GM23248 (cell line): ENCODE measurements around the gene INHBE. TPM values are rescaled to one million over a fixed set of nuclear protein-coding genes. Genes with fewer than 3 reads are reported as not detected.

ENCODE experiments used
- DNase-seq: peaks from one replicate; pipeline ENCODE4 v3.0.0-alpha.2; 2015
- H2AFZ ChIP-seq: fragments of 200-600 bp; sonication (generic); 2 replicates; pipeline ENCODE4 v1.6.1; 2016; ENCODE audit warnings: antibody characterized with exemption
- H3F3A ChIP-seq: fragments of 200-600 bp; sonication (generic); 2 replicates; pipeline ENCODE4 v1.6.1; 2016; ENCODE audit warnings: mild to moderate bottlenecking, antibody characterized with exemption, mixed run types; ENCODE audit not compliant: insufficient read depth
- H3K27ac ChIP-seq: fragments of 200-600 bp; sonication (generic); 2 replicates; pipeline ENCODE4 v1.5.1; 2016; ENCODE audit warnings: mild to moderate bottlenecking
- H3K27me3 ChIP-seq: fragments of 200-600 bp; sonication (generic); replicated peaks from 2 replicates; pipeline ENCODE4 v1.6.1; 2016; ENCODE audit warnings: mild to moderate bottlenecking; ENCODE audit not compliant: insufficient read depth
- H3K36me3 ChIP-seq: fragments of 200-600 bp; sonication (generic); 2 replicates; pipeline ENCODE4 v1.6.1; 2016; ENCODE audit warnings: low read depth, mild to moderate bottlenecking
- H3K4me1 ChIP-seq: fragments of 200-600 bp; sonication (generic); 2 replicates; pipeline ENCODE4 v1.6.1; 2016; ENCODE audit warnings: mild to moderate bottlenecking; ENCODE audit not compliant: insufficient read depth
- H3K4me2 ChIP-seq: fragments of 200-600 bp; sonication (generic); one replicate; pipeline ENCODE4 v1.6.1; 2016; ENCODE audit warnings: mild to moderate bottlenecking; ENCODE audit not compliant: unreplicated experiment
- H3K4me3 ChIP-seq: fragments of 200-600 bp; sonication (generic); 2 replicates; pipeline ENCODE4 v1.5.1; 2016; ENCODE audit warnings: mild to moderate bottlenecking
- H3K79me2 ChIP-seq: fragments of 200-600 bp; sonication (generic); 2 replicates; pipeline ENCODE4 v1.6.1; 2016; ENCODE audit warnings: mild to moderate bottlenecking; ENCODE audit not compliant: insufficient read depth
- H3K9ac ChIP-seq: fragments of 200-600 bp; sonication (generic); 2 replicates; pipeline ENCODE4 v1.6.1; 2016; ENCODE audit warnings: mild to moderate bottlenecking
- H3K9me2 ChIP-seq: fragments of 200-600 bp; sonication (generic); 2 replicates; pipeline ENCODE4 v1.6.1; 2016; ENCODE audit warnings: mixed run types, mild to moderate bottlenecking, moderate library complexity; ENCODE audit not compliant: insufficient read depth
- H3K9me3 ChIP-seq: fragments of 200-600 bp; sonication (generic); one replicate; pipeline ENCODE4 v1.6.1; 2017; ENCODE audit warnings: low read depth
- H4K20me1 ChIP-seq: fragments of 200-600 bp; sonication (generic); 2 replicates; pipeline ENCODE4 v1.6.0; 2016; ENCODE audit not compliant: insufficient read depth
- EZH2 ChIP-seq: fragments of 200-600 bp; sonication (generic); IDR thresholded peaks from 2 replicates; pipeline ENCODE4 v1.6.1; 2018; ENCODE audit warnings: antibody characterized with exemption, mild to moderate bottlenecking; ENCODE audit not compliant: insufficient read depth, poor library complexity, severe bottlenecking
- EZH2phosphoT487 ChIP-seq: fragments of 200-600 bp; sonication (generic); IDR thresholded peaks from 2 replicates; pipeline ENCODE4 v1.6.1; 2018; ENCODE audit warnings: antibody characterized with exemption, moderate library complexity, mild to moderate bottlenecking, low read depth; ENCODE audit not compliant: insufficient read depth
- WGBS, 2 experiments: methylation state at CpG; one replicate each; pipeline ENCODE4 v1.1.6; 2015 to 2017; ENCODE audit warnings: low lambda C conversion rate in 2 of 2, low coverage in 1 of 2; ENCODE audit errors: missing lambda C conversion rate in 2 of 2; 5-methylcytosine and 5-hydroxymethylcytosine counted together
- in situ Hi-C: fragments of 300-500 bp; cut with MboI; formaldehyde crosslinking; loops from 2 replicates; pipeline ENCODE4 v1.15.0; 2020
- polyA plus RNA-seq: library from polyadenylated mRNA; unstranded; fragments of >200 nt; fragmentation: Nextera tagmentation; extraction: Ambion mirVana; gene quantifications from 2 replicates; pipeline ENCODE4 v1.2.1, GENCODE V29; 2016
- total RNA-seq: library from RNA; depleted of rRNA; stranded (reverse); fragments of >200 nt; shearing (Covaris generic); gene quantifications from 2 replicates; pipeline ENCODE4 v1.2.3, GENCODE V29; 2014

The INHBE gene
- total and polyA plus RNA-seq, 2 experiments from 2014 or later = 0.24 to 0.65 TPM

GRCh38 chr12:57467212-57467874, 12.2 kb downstream of the INHBE start:
- H3K4me3 ChIP-seq = no peak overlapping the region
- H3K9me2 ChIP-seq = no peaks in the 10 kb centered on the region
- DNase-seq = no peak
- 73 to 82% methylated on average over 12 of the region's 12 CpGs for WGBS, 2 experiments
- no peak overlapping the region for H3K27ac ChIP-seq
- peaks cover 1% of the 10 kb centered on the region; the same call in 1 of the 2 replicates for H3K27me3 ChIP-seq
- H3K79me2 ChIP-seq = no peaks in the 10 kb centered on the region
- H3K9me3 ChIP-seq = no peaks in the 10 kb centered on the region
- no peak overlapping the region for H2AFZ ChIP-seq
- in situ Hi-C loops = no loop called here
- no peak overlapping the region for H3K9ac ChIP-seq
- no peaks in the 10 kb centered on the region for H3K36me3 ChIP-seq
- H4K20me1 ChIP-seq = no peaks in the 10 kb centered on the region
- no peaks in the 10 kb centered on the region for H3K4me1 ChIP-seq
- H3F3A ChIP-seq = no peaks in the 10 kb centered on the region
- H3K4me2 ChIP-seq = no peak overlapping the region
- TF ChIP-seq EZH2 (no peak), EZH2phosphoT487 (no peak)

- in situ Hi-C loops = no loop called here
- Histone ChIP-seq H3K27me3 (peaks cover 7% of the 10 kb centered on the region), H3K27ac (no peak overlapping the region), H3K9ac (no peak overlapping the region), H4K20me1 (no peaks in the 10 kb centered on the region), H2AFZ (no peak overlapping the region), H3F3A (no peaks in the 10 kb centered on the region), H3K36me3 (no peaks in the 10 kb centered on the region), H3K9me3 (no peaks in the 10 kb centered on the region), H3K4me1 (no peaks in the 10 kb centered on the region), H3K79me2 (no peaks in the 10 kb centered on the region), H3K4me3 (no peak overlapping the region), H3K9me2 (no peaks in the 10 kb centered on the region), H3K4me2 (no peak overlapping the region)
- no peak for DNase-seq
- 82 to 86% methylated on average over 10 to 11 of the region's 11 CpGs for WGBS, 2 experiments
- TF ChIP-seq EZH2phosphoT487 (no peak), EZH2 (no peak)
Observed at GRCh38 chr12:57467915-57468314, 12.8 kb downstream of the INHBE start.

- WGBS, 2 experiments = 84 to 85% methylated on average over 10 of the region's 10 CpGs
- H3K4me2 ChIP-seq = no peak overlapping the region
- no peaks in the 10 kb centered on the region for H3K79me2 ChIP-seq
- H2AFZ ChIP-seq = no peak overlapping the region
- H3K36me3 ChIP-seq = no peaks in the 10 kb centered on the region
- no peak for DNase-seq
- no peaks in the 10 kb centered on the region for H3F3A ChIP-seq
- H3K4me3 ChIP-seq = no peak overlapping the region
- no peaks in the 10 kb centered on the region for H3K4me1 ChIP-seq
- no peak overlapping the region for H3K9ac ChIP-seq
- no peaks in the 10 kb centered on the region for H4K20me1 ChIP-seq
- in situ Hi-C loops = no loop called here
- H3K27ac ChIP-seq = no peak overlapping the region
- TF ChIP-seq EZH2 = no peak
- TF ChIP-seq EZH2phosphoT487 = no peak
- no peaks in the 10 kb centered on the region for H3K9me3 ChIP-seq
- peaks cover 23% of the 10 kb centered on the region for H3K27me3 ChIP-seq
- H3K9me2 ChIP-seq = no peaks in the 10 kb centered on the region
Observed at GRCh38 chr12:57469296-57470164, 14.4 kb downstream of the INHBE start.

- H3K9me3 ChIP-seq = no peaks in the 10 kb centered on the region
- H3K27ac ChIP-seq = no peak overlapping the region
- 88 to 93% methylated on average over 13 to 14 of the region's 14 CpGs for WGBS, 2 experiments
- H3K4me1 ChIP-seq = no peaks in the 10 kb centered on the region
- H3K27me3 ChIP-seq = peaks cover 32% of the 10 kb centered on the region
- no peak for TF ChIP-seq EZH2phosphoT487
- TF ChIP-seq EZH2 = no peak
- H3K4me3 ChIP-seq = no peak overlapping the region
- H3K9ac ChIP-seq = no peak overlapping the region
- no peaks in the 10 kb centered on the region for H3K36me3 ChIP-seq
- H4K20me1 ChIP-seq = no peaks in the 10 kb centered on the region
- no peak for DNase-seq
- H2AFZ ChIP-seq = no peak overlapping the region
- no peaks in the 10 kb centered on the region for H3K79me2 ChIP-seq
- H3K9me2 ChIP-seq = no peaks in the 10 kb centered on the region
- H3F3A ChIP-seq = no peaks in the 10 kb centered on the region
- in situ Hi-C loops = no loop called here
- H3K4me2 ChIP-seq = no peak overlapping the region
Observed at GRCh38 chr12:57470286-57470969, 15.3 kb downstream of the INHBE start.
